ENCODE measurements around the gene MAPK10.

DNA sequence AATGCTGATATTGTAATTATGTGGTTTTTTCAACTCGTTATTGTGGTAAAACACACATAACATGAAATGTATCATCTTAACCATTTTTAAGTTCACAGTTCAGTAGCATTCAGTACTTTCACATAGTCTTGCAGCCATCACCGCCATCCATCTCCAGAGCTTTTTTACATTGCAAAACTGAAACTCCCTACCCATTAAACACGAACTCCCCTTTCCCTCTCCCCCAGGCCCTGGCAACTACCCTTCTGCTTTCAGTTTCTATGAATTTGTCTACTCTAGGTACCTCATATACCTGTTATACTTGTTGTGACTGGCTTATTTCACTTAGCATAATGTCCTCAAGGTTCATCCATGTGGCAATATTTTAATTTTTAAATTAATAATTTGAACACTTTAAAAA, 380.6 kb downstream of the MAPK10 start:
- no peak for TF ChIP-seq EZH2 (IDR thresholded peaks at IDR 0.05; ENCODE audit: borderline replicate concordance, low read depth, low read length, poor library complexity, severe bottlenecking)
- TF ChIP-seq, protein P1, sequence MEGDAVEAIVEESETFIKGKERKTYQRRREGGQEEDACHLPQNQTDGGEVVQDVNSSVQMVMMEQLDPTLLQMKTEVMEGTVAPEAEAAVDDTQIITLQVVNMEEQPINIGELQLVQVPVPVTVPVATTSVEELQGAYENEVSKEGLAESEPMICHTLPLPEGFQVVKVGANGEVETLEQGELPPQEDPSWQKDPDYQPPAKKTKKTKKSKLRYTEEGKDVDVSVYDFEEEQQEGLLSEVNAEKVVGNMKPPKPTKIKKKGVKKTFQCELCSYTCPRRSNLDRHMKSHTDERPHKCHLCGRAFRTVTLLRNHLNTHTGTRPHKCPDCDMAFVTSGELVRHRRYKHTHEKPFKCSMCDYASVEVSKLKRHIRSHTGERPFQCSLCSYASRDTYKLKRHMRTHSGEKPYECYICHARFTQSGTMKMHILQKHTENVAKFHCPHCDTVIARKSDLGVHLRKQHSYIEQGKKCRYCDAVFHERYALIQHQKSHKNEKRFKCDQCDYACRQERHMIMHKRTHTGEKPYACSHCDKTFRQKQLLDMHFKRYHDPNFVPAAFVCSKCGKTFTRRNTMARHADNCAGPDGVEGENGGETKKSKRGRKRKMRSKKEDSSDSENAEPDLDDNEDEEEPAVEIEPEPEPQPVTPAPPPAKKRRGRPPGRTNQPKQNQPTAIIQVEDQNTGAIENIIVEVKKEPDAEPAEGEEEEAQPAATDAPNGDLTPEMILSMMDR (conservative IDR thresholded peaks at IDR 0.05; ENCODE audit: low read depth, low read length) = no peak
